B cell (primary cell): ENCODE measurements around the gene DMRTA1. TPM values are rescaled to one million over a fixed set of nuclear protein-coding genes. Genes with fewer than 3 reads are reported as not detected.
"Not testable (repeated sequence)": the region's sequence is repeated elsewhere in the genome, so short reads cannot be mapped to it uniquely, and the experiment has no call there.

Source experiments
- ATAC-seq: fragments of 200-7000 bp; cut with Tn5 transposase; one replicate; pipeline ENCODE4 v1.10.0; 2021; ENCODE audit warnings: low read depth, mild to moderate bottlenecking, moderate number of reproducible peaks, moderate library complexity
- CTCF ChIA-PET: fragments of 350-600 bp; sonication (Branson Sonifier 250); formaldehyde crosslinking; loops from one replicate; lab custom pipeline; 2021; ENCODE audit warnings: antibody characterized with exemption, inconsistent platforms; lab: Charles Lee
- POLR2A ChIA-PET: fragments of 350-600 bp; sonication (Branson Sonifier 250); formaldehyde crosslinking; loops from one replicate; lab custom pipeline; 2021; ENCODE audit warnings: antibody characterized with exemption; lab: Charles Lee
- DNase-seq: peaks from one replicate; pipeline ENCODE4 v3.0.0; 2013
- H2AFZ ChIP-seq: 2 replicates; pipeline ENCODE4 v1.6.1; 2012; ENCODE audit warnings: mild to moderate bottlenecking, low read depth, low read length; ENCODE audit not compliant: insufficient read depth, poor library complexity, severe bottlenecking
- H3K27ac ChIP-seq, 2 donors: 1 replicate in 1 of 2; 2 replicates in 1 of 2; pipeline ENCODE4 v1.5.1; 2012 to 2013; ENCODE audit warnings: low read length in 2 of 2, mild to moderate bottlenecking in 2 of 2, moderate library complexity in 1 of 2
- H3K27me3 ChIP-seq, 4 experiments: fragments of 200-600 bp in 1 of 4; sonication (generic) in 1 of 4; replicated peaks in 1 of 4; 1 replicate in 2 of 4; 2 replicates in 2 of 4; pipeline versions ENCODE4 v1.6.1 to v1.7.0; 2013 to 2016; ENCODE audit warnings: low read length in 3 of 4, mild to moderate bottlenecking in 2 of 4, mixed read lengths in 1 of 4, moderate library complexity in 1 of 4; ENCODE audit not compliant: insufficient read depth in 4 of 4, control insufficient read depth in 3 of 4; ENCODE audit errors: control extremely low read depth in 1 of 4
- H3K36me3 ChIP-seq, 2 experiments: replicated peaks in 1 of 2; 1 replicate in 1 of 2; 2 replicates in 1 of 2; pipeline versions ENCODE4 v1.6.1 to v1.7.1; 2013; ENCODE audit warnings: low read length in 1 of 2; ENCODE audit not compliant: insufficient read depth in 2 of 2, control insufficient read depth in 1 of 2; ENCODE audit errors: control extremely low read depth in 1 of 2, extremely low read depth in 1 of 2
- H3K4me1 ChIP-seq, 2 donors: fragments of 200-600 bp in 1 of 2; sonication (generic) in 1 of 2; 1 replicate in 1 of 2; 2 replicates in 1 of 2; pipeline versions ENCODE4 v1.5.1 to v1.6.1; 2013 to 2017; ENCODE audit warnings: low read length in 2 of 2; ENCODE audit not compliant: control insufficient read depth in 2 of 2, insufficient read depth in 2 of 2
- H3K4me2 ChIP-seq: replicated peaks from 2 replicates; pipeline ENCODE3; 2012; ENCODE audit warnings: mild to moderate bottlenecking, low read depth, low read length; ENCODE audit not compliant: poor library complexity, severe bottlenecking
- H3K4me3 ChIP-seq, 5 experiments: fragments of 200-600 bp in 1 of 5; sonication (generic) in 1 of 5; 1 replicate in 3 of 5; 2 replicates in 2 of 5; pipeline versions ENCODE4 v1.5.1 to v1.7.0; 2011 to 2016; ENCODE audit warnings: low read length in 4 of 5, mild to moderate bottlenecking in 4 of 5, low read depth in 2 of 5, control low read depth in 1 of 5, moderate library complexity in 1 of 5; ENCODE audit not compliant: insufficient read depth in 1 of 5; ENCODE audit errors: control extremely low read depth in 1 of 5, extremely low read depth in 1 of 5
- H3K79me2 ChIP-seq: fragments of 200-600 bp; sonication (generic); one replicate; pipeline ENCODE4 v1.6.0; 2016; ENCODE audit warnings: low read length; ENCODE audit not compliant: control insufficient read depth, insufficient read depth
- H3K9ac ChIP-seq: fragments of 200-600 bp; sonication (generic); 2 replicates; pipeline ENCODE4 v1.6.1; 2017; ENCODE audit warnings: mild to moderate bottlenecking, low read length, moderate library complexity
- H3K9me3 ChIP-seq, 3 donors: one replicate each; pipeline versions ENCODE4 v1.6.1 to v1.7.1; 2013; ENCODE audit warnings: low read length in 2 of 3; ENCODE audit not compliant: control insufficient read depth in 2 of 3, insufficient read depth in 1 of 3; ENCODE audit errors: control extremely low read depth in 1 of 3
- H4K20me1 ChIP-seq: 2 replicates; pipeline ENCODE4 v1.6.0; 2012; ENCODE audit warnings: mild to moderate bottlenecking, low read length; ENCODE audit not compliant: insufficient read depth, control insufficient read depth, poor library complexity, severe bottlenecking
- H3K27ac Mint-ChIP-seq: one replicate; pipeline ENCODE4 v1.8.0; 2021; ENCODE audit warnings: mixed read lengths
- H3K27me3 Mint-ChIP-seq: one replicate; pipeline ENCODE4 v1.8.0; 2021; ENCODE audit warnings: mixed read lengths
- H3K4me1 Mint-ChIP-seq: one replicate; pipeline ENCODE4 v1.8.0; 2021; ENCODE audit warnings: mixed read lengths
- H3K4me3 Mint-ChIP-seq: one replicate; pipeline ENCODE4 v1.8.0; 2021; ENCODE audit warnings: mixed read lengths
- H3K9me3 Mint-ChIP-seq: one replicate; pipeline ENCODE4 v1.8.0; 2022; ENCODE audit warnings: mixed read lengths; ENCODE audit not compliant: insufficient read depth
- CTCF ChIP-seq: fragments of 200-600 bp; IDR thresholded peaks from one replicate; pipeline ENCODE4 v1.8.0; 2022; ENCODE audit warnings: antibody characterized with exemption, mild to moderate bottlenecking
- EZH2 ChIP-seq: IDR thresholded peaks from 2 replicates; pipeline ENCODE4 v1.6.1; 2012; ENCODE audit warnings: borderline replicate concordance, low read depth, mild to moderate bottlenecking, moderate library complexity, low read length; ENCODE audit not compliant: insufficient read depth, poor library complexity, severe bottlenecking
- WGBS: methylation state at CpG from one replicate; pipeline ENCODE4 v1.1.5; 2013; ENCODE audit warnings: missing lambda C conversion rate; ENCODE audit not compliant: insufficient coverage; 5-methylcytosine and 5-hydroxymethylcytosine counted together
- intact Hi-C: fragments of 100-400 bp; cut with micrococcal nuclease; formaldehyde crosslinking; loops from one replicate; pipeline ENCODE4 v1.10.0; 2022
- polyA plus RNA-seq: library from polyadenylated mRNA; depleted of rRNA; stranded (reverse); fragments of >200 nt; gene quantifications from 2 replicates; pipeline ENCODE4 v1.2.3, GENCODE V29; 2012
- total RNA-seq, 2 donors: library from RNA; stranded (reverse); fragments of 120-200 nt in 1 of 2; gene quantifications; 1 replicate in 1 of 2; 2 replicates in 1 of 2; pipeline versions ENCODE4 v1.2.3 to v1.2.4, GENCODE V29; 2013 to 2022

Gene DMRTA1
- total and polyA plus RNA-seq, 2 donors (not counting 1 experiment from before 2014, with no cell fraction given), result not detected

DNA sequence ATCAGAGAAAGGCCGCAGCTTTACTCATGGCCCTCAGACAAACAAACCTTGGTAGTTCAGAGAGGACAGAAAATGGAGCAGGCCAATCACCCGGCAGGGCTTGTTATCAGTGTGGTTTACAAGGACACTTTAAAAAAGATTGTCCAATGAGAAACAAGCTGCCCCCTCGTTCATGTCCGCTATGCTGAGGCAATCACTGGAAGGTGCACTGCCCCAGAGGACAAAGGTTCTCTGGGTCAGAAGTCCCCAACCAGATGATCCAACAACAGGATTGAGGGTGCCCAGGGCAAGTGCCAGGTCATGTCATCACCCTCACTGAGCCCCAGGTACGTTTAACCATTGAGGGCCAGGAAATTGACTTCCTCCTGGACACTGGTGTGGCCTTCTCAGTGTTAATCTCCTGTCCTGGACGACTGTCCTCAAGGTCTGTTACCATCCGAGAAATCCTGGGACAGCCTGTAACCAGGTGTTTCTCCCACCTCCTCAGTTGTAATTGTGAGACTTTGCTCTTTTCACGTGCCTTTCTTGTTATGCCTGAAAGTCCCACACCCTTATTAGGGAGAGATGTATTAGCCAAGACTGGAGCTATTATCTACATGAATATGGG, 9.1 kb upstream of the DMRTA1 start:
- H3K27ac ChIP-seq, H3K4me2 ChIP-seq, H3K4me1 Mint-ChIP-seq, H2AFZ ChIP-seq, DNase-seq, H4K20me1 ChIP-seq, H3K79me2 ChIP-seq, H3K4me3 Mint-ChIP-seq, intact Hi-C loops, CTCF ChIA-PET, H3K27ac Mint-ChIP-seq, H3K36me3 ChIP-seq, ATAC-seq, H3K4me1 ChIP-seq, H3K27me3 Mint-ChIP-seq, POLR2A ChIA-PET, H3K27me3 ChIP-seq, H3K9ac ChIP-seq, H3K4me3 ChIP-seq, H3K9me3 ChIP-seq, H3K9me3 Mint-ChIP-seq: not testable (repeated sequence)
- 89% methylated on average over 4 of the region's 8 CpGs for WGBS

GRCh38 chr9:22440841-22441240, 5.8 kb upstream of the DMRTA1 start:
- intact Hi-C loops, result no loop called here
- Mint-ChIP-seq H3K27me3 (peaks cover 19% of the 10 kb centered on the region), H3K9me3 (peaks cover 4% of the 10 kb centered on the region), H3K27ac (no peak overlapping the region), H3K4me3 (no peak overlapping the region), H3K4me1 (no peaks in the 10 kb centered on the region)
- DNase-seq, result no peak
- WGBS, result 97% methylated on average over 16 of the region's 16 CpGs
- H3K79me2 ChIP-seq, result no peaks in the 10 kb centered on the region
- peaks cover 0 to 6% (median 2%) of the 10 kb centered on the region in 3 donors for H3K9me3 ChIP-seq
- ATAC-seq, result no peak
- H3K27ac ChIP-seq, result no peak overlapping the region
- H3K4me3 ChIP-seq, result no peak overlapping the region
- H3K36me3 ChIP-seq, result no peaks in the 10 kb centered on the region
- H2AFZ ChIP-seq, result no peak overlapping the region
- H4K20me1 ChIP-seq, result no peaks in the 10 kb centered on the region
- no peak overlapping the region for H3K9ac ChIP-seq
- no peaks in the 10 kb centered on the region for H3K4me1 ChIP-seq
- ChIA-PET POLR2A (no interaction called here), CTCF (interaction anchor here (1.2 kb wide), 1 partner anchor 625 kb away, joined by 3 read pairs; no protein-coding TSS in a partner anchor)
- H3K4me2 ChIP-seq, result no peak overlapping the region
- H3K27me3 ChIP-seq, result peaks cover 0 to 13% (median 3%) of the 10 kb centered on the region in 4 experiments
- TF ChIP-seq EZH2 (no peak), CTCF (no peak)
